Endothelial cell of umbilical vein (primary cell): ENCODE data around the gene VSTM2B. TPM values are rescaled to one million over a fixed set of nuclear protein-coding genes. Genes with fewer than 3 reads are reported as not detected.

Experiments used
- BruUV-seq: library from RNA; stranded (reverse); fragments of 400-500 nt; replicated peaks from 2 replicates; lab custom pipeline; 2021; lab: Mats Ljungman, UMichigan
- CTCF ChIA-PET: fragments of 300-600, 350-600 bp; sonication (Branson Sonifier 250); formaldehyde crosslinking; loops from one replicate; lab custom pipeline; 2021; ENCODE audit warnings: antibody characterized with exemption, inconsistent platforms; lab: Charles Lee
- POLR2A ChIA-PET: fragments of 300-600, 350-600 bp; sonication (Branson Sonifier 250); formaldehyde crosslinking; loops from one replicate; lab custom pipeline; 2021; ENCODE audit warnings: antibody characterized with exemption, inconsistent platforms; lab: Charles Lee
- DNase-seq: peaks from one replicate; pipeline ENCODE4 v3.0.0-alpha.2; 2011; ENCODE audit warnings: low read depth, low spot score
- FAIRE-seq: peaks from 2 replicates; lab custom pipeline; 2011; peaks lifted over from hg19 to GRCh38; lab: Jason Lieb, UNC
- H2AFZ ChIP-seq: 2 replicates; pipeline ENCODE4 v1.6.0; 2012; ENCODE audit warnings: low read depth, low read length, control low read depth, inconsistent platforms
- H3K27ac ChIP-seq: 2 replicates; pipeline ENCODE4 v1.5.1; 2011; ENCODE audit warnings: low read depth, mild to moderate bottlenecking, control low read depth, low read length, moderate library complexity; ENCODE audit not compliant: insufficient read depth
- H3K27me3 ChIP-seq, 2 experiments: 2 replicates each; pipeline versions ENCODE4 v1.6.0 to v1.6.1; 2011; ENCODE audit warnings: low read length in 2 of 2, mixed read lengths in 1 of 2; ENCODE audit not compliant: control insufficient read depth in 2 of 2, insufficient read depth in 2 of 2
- H3K36me3 ChIP-seq, 2 experiments: 2 replicates in 1 of 2; 3 replicates in 1 of 2; pipeline ENCODE4 v1.5.1; 2011; ENCODE audit warnings: low read length in 2 of 2, mild to moderate bottlenecking in 1 of 2, moderate library complexity in 1 of 2; ENCODE audit not compliant: control insufficient read depth in 2 of 2, insufficient read depth in 2 of 2; ENCODE audit errors: extremely low read depth in 1 of 2
- H3K4me1 ChIP-seq: 3 replicates; pipeline ENCODE4 v1.5.1; 2011; ENCODE audit warnings: mild to moderate bottlenecking, low read length; ENCODE audit not compliant: control insufficient read depth, insufficient read depth; ENCODE audit errors: extremely low read depth
- H3K4me2 ChIP-seq: 2 replicates; pipeline ENCODE4 v1.6.1; 2011; ENCODE audit warnings: low read length, control low read depth, mixed read lengths; ENCODE audit not compliant: insufficient read depth
- H3K4me3 ChIP-seq, 3 experiments: fragments of 200-600 bp in 1 of 3; sonication (generic), shearing (Covaris generic) in 1 of 3; replicated peaks in 1 of 3; 2 replicates each; pipeline ENCODE4 v1.5.1; 2011 to 2016; ENCODE audit warnings: control low read depth in 3 of 3, low read length in 3 of 3, mild to moderate bottlenecking in 2 of 3, inconsistent platforms in 1 of 3, low read depth in 1 of 3, moderate library complexity in 1 of 3; ENCODE audit not compliant: insufficient read depth in 1 of 3
- H3K79me2 ChIP-seq: 2 replicates; pipeline ENCODE4 v1.6.0; 2012; ENCODE audit warnings: low read length, inconsistent platforms; ENCODE audit not compliant: control insufficient read depth, insufficient read depth
- H3K9ac ChIP-seq: replicated peaks from 2 replicates; pipeline ENCODE3; 2011; ENCODE audit warnings: low read length, control low read depth; ENCODE audit not compliant: insufficient read depth; ENCODE audit errors: extremely low read depth
- H3K9me1 ChIP-seq: replicated peaks from 3 replicates; pipeline ENCODE4 v1.6.0; 2011; ENCODE audit warnings: mild to moderate bottlenecking, low read length; ENCODE audit not compliant: control insufficient read depth, insufficient read depth; ENCODE audit errors: extremely low read depth
- H3K9me3 ChIP-seq: replicated peaks from 2 replicates; pipeline ENCODE4 v1.5.1; 2012; ENCODE audit warnings: low read length, inconsistent platforms; ENCODE audit not compliant: control insufficient read depth, insufficient read depth
- H4K20me1 ChIP-seq: replicated peaks from 2 replicates; pipeline ENCODE3; 2011; ENCODE audit warnings: mild to moderate bottlenecking, low read length; ENCODE audit not compliant: control insufficient read depth, insufficient read depth; ENCODE audit errors: extremely low read depth
- EZH2 ChIP-seq: IDR thresholded peaks from 2 replicates; pipeline ENCODE4 v1.6.1; 2012; ENCODE audit warnings: borderline replicate concordance, low read depth, mild to moderate bottlenecking, moderate library complexity, low read length, inconsistent platforms; ENCODE audit not compliant: severe bottlenecking
- FOS ChIP-seq: IDR thresholded peaks from 2 replicates; pipeline ENCODE4 v1.6.1; 2011; ENCODE audit warnings: mild to moderate bottlenecking, low read length, moderate library complexity, borderline replicate concordance; ENCODE audit not compliant: insufficient read depth
- GATA2 ChIP-seq: IDR thresholded peaks from 2 replicates; pipeline ENCODE4 v1.7.0; 2011; ENCODE audit warnings: low read depth, mild to moderate bottlenecking, moderate library complexity, mixed read lengths, low read length; ENCODE audit not compliant: insufficient read length, insufficient read depth
- JUN ChIP-seq: IDR thresholded peaks from 2 replicates; pipeline ENCODE4 v1.6.1; 2011; ENCODE audit warnings: borderline replicate concordance, low read depth; ENCODE audit not compliant: insufficient read length, insufficient read depth
- MYC ChIP-seq: IDR thresholded peaks from one replicate; pipeline ENCODE4 v1.6.1; 2011; ENCODE audit warnings: mild to moderate bottlenecking, low read depth, low read length
- POLR2A ChIP-seq: IDR thresholded peaks from 2 replicates; pipeline ENCODE4 v1.6.1; 2012; ENCODE audit warnings: low read depth, mild to moderate bottlenecking, control low read depth, low read length
- POLR2AphosphoS5 ChIP-seq: IDR thresholded peaks from 2 replicates; pipeline ENCODE4 v1.6.1; 2012; ENCODE audit warnings: low read depth, mild to moderate bottlenecking, control low read depth, low read length, moderate library complexity; ENCODE audit not compliant: insufficient read depth
- dilution Hi-C: fragments of 300-500 bp; cut with MboI; formaldehyde crosslinking; loops from one replicate; pipeline ENCODE4 v1.15.0; 2019; ENCODE audit warnings: low sequenced_read_pairs; ENCODE audit not compliant: extremely low pct_ligation_motif_present
- intact Hi-C: fragments of 100-400 bp; cut with micrococcal nuclease; formaldehyde crosslinking; loops from one replicate; pipeline ENCODE4 v1.10.0; 2022
- polyA plus RNA-seq, 4 experiments: library from polyadenylated mRNA; depleted of rRNA in 3 of 4; stranded (reverse) in 3 of 4; unstranded in 1 of 4; fragments of >200 nt; gene quantifications; 2 replicates each; pipeline versions ENCODE4 v1.2.1 to v1.2.3, GENCODE V29; 2011 to 2012; ENCODE audit warnings: missing spikeins in 1 of 4
- total RNA-seq: library from RNA; stranded (reverse); gene quantifications from 2 replicates; pipeline ENCODE4 v1.2.3, GENCODE V29; 2021

VSTM2B gene
- total and polyA plus RNA-seq, 2 donors (not counting 3 experiments of a cell fraction or from before 2014, with no cell fraction given), result not detected

- intact Hi-C loops (loop anchor here (1.0 to 2.0 kb wide), 3 partner anchors 60 to 206 kb away; no protein-coding TSS in a partner anchor), dilution Hi-C loops (no loop called here)
- no peaks in the 10 kb centered on the region for H3K27me3 ChIP-seq
- TF ChIP-seq GATA2 (no peak), MYC (no peak)
- peak overlapping the region; percentile 88 for H2AFZ ChIP-seq
- DNase-seq, result no peak
- H3K79me2 ChIP-seq, result peaks cover 8% of the 10 kb centered on the region
- peak overlapping the region; percentile 88 for H3K9ac ChIP-seq
- peak; percentile 8 for FAIRE-seq
- H3K4me3 ChIP-seq, result peak overlapping the region; percentile 72 to 76 (median 72)
- BruUV-seq, result TSS peak; percentile 61
- peaks cover 10% of the 10 kb centered on the region for H3K4me1 ChIP-seq
- H3K9me3 ChIP-seq, result no peaks in the 10 kb centered on the region
- H3K4me2 ChIP-seq, result peak overlapping the region; percentile 61
- ChIA-PET POLR2A (interaction anchor here (1.0 to 1.7 kb wide), 7 partner anchors 56 to 124 kb away, joined by 3 to 14 read pairs (median 4); partner anchors contain the start of genes C19orf12 and PLEKHF1), CTCF (interaction anchor here (0.6 to 7.8 kb wide), 9 partner anchors 13 to 299 kb away, joined by 3 to 210 read pairs (median 4); partner anchors contain the start of genes C19orf12 and PLEKHF1)
- peaks cover under 1 to 5% of the 10 kb centered on the region in 2 experiments for H3K36me3 ChIP-seq
- no peaks in the 10 kb centered on the region for H4K20me1 ChIP-seq
- no peaks in the 10 kb centered on the region for H3K9me1 ChIP-seq
- H3K27ac ChIP-seq, result peak overlapping the region; percentile 70
Measured at GRCh38 chr19:29606420-29606747, 80.6 kb downstream of the VSTM2B start.

GRCh38 chr19:29609636-29610035, 83.8 kb downstream of the VSTM2B start:
- Histone ChIP-seq H3K27me3 (no peaks in the 10 kb centered on the region), H3K4me3 (no peak overlapping the region), H3K9ac (no peak overlapping the region), H3K4me1 (peaks cover 10% of the 10 kb centered on the region), H3K9me3 (no peaks in the 10 kb centered on the region), H3K4me2 (no peak overlapping the region), H2AFZ (no peak overlapping the region), H4K20me1 (no peaks in the 10 kb centered on the region), H3K36me3 (peaks cover 4 to 22% of the 10 kb centered on the region in 2 experiments), H3K27ac (no peak overlapping the region), H3K79me2 (peaks cover 8% of the 10 kb centered on the region), H3K9me1 (no peaks in the 10 kb centered on the region)
- TF ChIP-seq EZH2 (no peak), GATA2 (no peak), JUN (no peak), POLR2AphosphoS5 (no peak), MYC (no peak), FOS (no peak), POLR2A (no peak)
- intact Hi-C loops (loop anchor here (1.0 kb wide), 4 partner anchors 57 to 264 kb away; no protein-coding TSS in a partner anchor), dilution Hi-C loops (no loop called here)
- CTCF ChIA-PET, result interaction anchor here (1.0 to 7.8 kb wide), 13 partner anchors 10 to 112 kb away, joined by 3 to 210 read pairs (median 7); partner anchors contain the start of genes C19orf12 and PLEKHF1
- FAIRE-seq, result no peak
- BruUV-seq, result no TSS peak
- DNase-seq, result no peak
- POLR2A ChIA-PET, result no interaction called here
